Mucosa of descending colon (tissue), 3 donors: ENCODE measurements around the gene S100A7. TPM values are rescaled to one million over a fixed set of nuclear protein-coding genes. Genes with fewer than 3 reads are reported as not detected.

Source experiments
- ATAC-seq: fragments of 200-7000 bp; cut with Tn5 transposase; one replicate; pipeline ENCODE4 v1.9.1; 2020; ENCODE audit warnings: mild to moderate bottlenecking, moderate library complexity
- DNase-seq, 3 donors: peaks; one replicate each; pipeline ENCODE4 v3.0.0-alpha.2; 2020
- H3K36me3 ChIP-seq: fragments of 200-600 bp; one replicate; pipeline ENCODE4 v1.8.0; 2021; ENCODE audit warnings: low read depth, mild to moderate bottlenecking
- H3K4me1 ChIP-seq: fragments of 200-600 bp; one replicate; pipeline ENCODE4 v1.8.0; 2021; ENCODE audit warnings: low read depth, mild to moderate bottlenecking
- H3K4me3 ChIP-seq: fragments of 200-600 bp; one replicate; pipeline ENCODE4 v1.8.0; 2021; ENCODE audit warnings: mild to moderate bottlenecking
- H3K9me3 ChIP-seq: fragments of 200-600 bp; one replicate; pipeline ENCODE4 v1.8.0; 2021; ENCODE audit warnings: mild to moderate bottlenecking
- CTCF ChIP-seq: fragments of 200-600 bp; IDR thresholded peaks from one replicate; pipeline ENCODE4 v1.8.0; 2022; ENCODE audit warnings: antibody characterized with exemption, mild to moderate bottlenecking
- intact Hi-C, 2 donors: fragments of 100-400 bp; cut with DNase I in 1 of 2; cut with micrococcal nuclease in 1 of 2; formaldehyde crosslinking; loops; one replicate each; pipeline versions ENCODE4 v1.11.0 to v1.11.1; 2022; cut with DNase I, micrococcal nuclease
- total RNA-seq, 3 donors: library from RNA; stranded (reverse); fragmentation: NEBNext Ultra II Directional in 2 of 3; extraction: Animal tissue kit (Norgen Biotek cat#: 25700) in 2 of 3; gene quantifications; one replicate each; pipeline versions ENCODE4 v1.2.1 to v1.2.4, GENCODE V29; 2021 to 2023
- donor health status: DM: no; HTN: no; CAD: no; lungs with moderate emphysema.
- donor health status: DM: no; HTN: no; CAD: no.
- donor health status: DM: no; HTN: yes; CAD: no.

The S100A7 gene
- total RNA-seq, 3 donors from 2014 or later: not detected

GRCh38 chr1:153485863-153486262 lies 25.4 kb upstream of the S100A7 start:
- ATAC-seq (no peak), DNase-seq (no peak)
- intact Hi-C loops: no loop called here
- no peak for TF ChIP-seq CTCF
- Histone ChIP-seq H3K4me1 (no peaks in the 10 kb centered on the region), H3K4me3 (no peak overlapping the region), H3K36me3 (no peaks in the 10 kb centered on the region), H3K9me3 (no peaks in the 10 kb centered on the region)

GRCh38 chr1:153483776-153484175 lies 23.3 kb upstream of the S100A7 start:
- peak; percentile 22 to 54 (median 46) for DNase-seq
- no peaks in the 10 kb centered on the region for H3K9me3 ChIP-seq
- intact Hi-C loops: no loop called here
- ATAC-seq: peak; percentile 82
- H3K36me3 ChIP-seq: no peaks in the 10 kb centered on the region
- TF ChIP-seq CTCF: no peak
- H3K4me3 ChIP-seq: no peak overlapping the region
- H3K4me1 ChIP-seq: no peaks in the 10 kb centered on the region

GRCh38 chr1:153481124-153481523 lies 20.7 kb upstream of the S100A7 start:
- H3K4me1 ChIP-seq: no peaks in the 10 kb centered on the region
- DNase-seq (no peak), ATAC-seq (no peak)
- H3K36me3 ChIP-seq: no peaks in the 10 kb centered on the region
- H3K4me3 ChIP-seq: no peak overlapping the region
- H3K9me3 ChIP-seq: no peaks in the 10 kb centered on the region
- intact Hi-C loops: no loop called here
- TF ChIP-seq CTCF: no peak

- DNase-seq (no peak), ATAC-seq (peak; percentile 45)
- Histone ChIP-seq H3K36me3 (no peaks in the 10 kb centered on the region), H3K4me1 (no peaks in the 10 kb centered on the region), H3K9me3 (no peaks in the 10 kb centered on the region), H3K4me3 (no peak overlapping the region)
- intact Hi-C loops: no loop called here
- no peak for TF ChIP-seq CTCF
Measured at GRCh38 chr1:153478692-153479618, 18.5 kb upstream of the S100A7 start.

GRCh38 chr1:153478047-153478691 lies 17.7 kb upstream of the S100A7 start:
- Histone ChIP-seq H3K4me1 (no peaks in the 10 kb centered on the region), H3K9me3 (no peaks in the 10 kb centered on the region), H3K36me3 (no peaks in the 10 kb centered on the region), H3K4me3 (no peak overlapping the region)
- TF ChIP-seq CTCF: no peak
- intact Hi-C loops: no loop called here
- no peak for DNase-seq
- peak; percentile 14 for ATAC-seq
